DOHH2 (cell line): Measurements from ENCODE around the gene FAM81A.

ENCODE experiments used
- CTCF ChIP-seq: fragments of 200-600 bp; sonication (generic); IDR thresholded peaks from one replicate; pipeline ENCODE4 v1.5.1; 2014; ENCODE audit warnings: antibody characterized with exemption, mild to moderate bottlenecking, low read depth, low read length; ENCODE audit not compliant: poor library complexity, severe bottlenecking
- EZH2phosphoT487 ChIP-seq: fragments of 200-600 bp; sonication (generic); IDR thresholded peaks from 2 replicates; pipeline ENCODE4 v1.6.1; 2017; ENCODE audit warnings: borderline replicate concordance, mild to moderate bottlenecking, antibody characterized with exemption, low read length, moderate library complexity, mixed read lengths

- TF ChIP-seq CTCF, result no peak
- no peak for TF ChIP-seq EZH2phosphoT487
These were observed 41.8 kb upstream of the FAM81A start for GRCh38 chr15:59396211-59396610.
